GM19099 (cell line): ENCODE results near the gene FRRS1L.

Source experiments
- POLR2A ChIP-seq: IDR thresholded peaks from 3 replicates; pipeline ENCODE4 v1.6.1; 2011; ENCODE audit warnings: low read depth; ENCODE audit not compliant: insufficient read length; ENCODE audit errors: extremely low read depth

FRRS1L gene

DNA sequence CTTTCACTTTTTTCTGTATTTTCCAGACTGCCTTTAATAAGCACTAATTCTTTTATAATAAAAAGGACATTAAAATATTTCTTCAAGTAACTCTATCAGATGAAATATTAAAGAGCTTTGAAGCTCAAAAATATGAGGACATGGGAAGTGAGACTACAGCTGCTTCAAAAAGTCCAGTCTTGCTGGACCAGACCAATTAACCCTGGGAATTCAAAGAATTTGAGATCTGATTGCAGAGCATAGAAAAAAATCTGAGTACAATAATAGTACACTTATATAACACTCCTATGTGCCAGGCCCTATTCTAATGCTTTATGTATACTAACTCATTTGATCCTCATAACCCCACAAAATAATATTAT lies 57.1 kb downstream of the FRRS1L start:
- no peak for TF ChIP-seq POLR2A

GRCh38 chr9:109108318-109108717 lies 58.7 kb downstream of the FRRS1L start:
- TF ChIP-seq POLR2A = no peak

- no peak for TF ChIP-seq POLR2A
Measured at GRCh38 chr9:109107402-109108240, 59.4 kb downstream of the FRRS1L start.

DNA sequence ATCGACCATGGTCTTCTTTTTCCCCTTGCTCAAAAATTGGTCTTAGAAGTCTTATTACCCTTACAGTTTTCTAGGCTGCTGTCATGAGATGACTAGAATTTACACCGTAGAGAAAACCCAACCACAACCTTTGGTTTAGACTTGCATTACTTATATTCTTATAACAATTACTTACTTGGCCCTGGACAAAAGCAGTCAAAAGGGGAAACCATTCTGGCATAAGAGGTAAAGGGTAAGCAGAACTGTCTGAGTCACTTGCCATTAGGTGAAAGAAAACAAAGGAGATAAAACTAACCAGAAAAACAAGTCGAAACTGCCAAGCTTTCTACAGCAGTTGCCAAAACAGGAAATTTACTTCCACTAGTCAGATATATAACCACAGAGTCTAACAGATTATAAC lies 65.2 kb downstream of the FRRS1L start:
- TF ChIP-seq POLR2A = no peak

- TF ChIP-seq POLR2A = no peak
Measured at GRCh38 chr9:109101202-109101595, 65.8 kb downstream of the FRRS1L start.

DNA sequence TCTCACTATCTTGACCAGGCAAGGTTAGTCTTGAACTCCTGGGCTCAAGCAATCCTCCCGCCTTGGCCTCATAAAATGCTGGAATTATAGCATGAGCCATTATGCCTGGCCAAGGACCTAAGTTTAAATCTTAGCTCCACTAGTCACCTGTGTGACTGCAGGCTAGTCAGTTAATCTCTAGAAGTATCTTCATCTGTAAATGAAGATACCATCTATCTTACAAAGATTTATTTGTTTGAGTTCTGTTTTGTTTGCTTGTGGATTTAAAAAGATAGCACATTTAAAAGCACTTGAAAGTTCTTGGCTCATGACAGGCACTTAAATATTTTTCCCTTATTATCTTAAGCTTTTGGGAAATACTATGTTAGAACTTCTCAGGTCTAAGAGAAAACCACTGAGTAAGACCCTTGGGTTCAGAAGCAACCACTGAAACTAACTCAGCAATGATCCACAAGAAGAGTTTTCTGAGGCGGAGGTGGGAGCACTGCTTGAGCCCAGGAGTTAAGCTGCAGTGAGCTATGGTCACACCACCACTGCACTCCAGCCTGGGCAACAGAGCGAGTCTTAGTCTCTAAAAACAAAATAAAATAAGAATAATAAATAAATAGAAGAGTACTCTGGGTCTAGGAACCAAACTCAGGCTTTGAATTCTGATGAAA lies 66.4 kb downstream of the FRRS1L start:
- no peak for TF ChIP-seq POLR2A

DNA sequence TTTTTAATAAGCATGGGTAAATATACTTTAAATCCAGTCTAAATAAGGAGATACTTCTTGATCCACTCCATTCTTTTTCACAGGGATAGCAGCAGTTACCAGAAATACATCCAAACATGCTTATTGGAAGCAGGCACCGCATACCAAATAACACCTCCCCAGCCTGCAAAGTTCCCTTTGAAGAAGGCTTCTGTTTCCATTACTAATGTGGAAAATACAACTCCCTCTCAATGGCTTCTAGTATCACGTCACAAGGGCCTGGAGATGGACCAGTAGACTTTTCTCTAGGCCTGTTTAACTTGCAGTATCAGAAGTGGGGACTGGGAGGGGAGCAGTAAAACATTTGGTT lies 68.1 kb downstream of the FRRS1L start:
- TF ChIP-seq POLR2A = no peak

DNA sequence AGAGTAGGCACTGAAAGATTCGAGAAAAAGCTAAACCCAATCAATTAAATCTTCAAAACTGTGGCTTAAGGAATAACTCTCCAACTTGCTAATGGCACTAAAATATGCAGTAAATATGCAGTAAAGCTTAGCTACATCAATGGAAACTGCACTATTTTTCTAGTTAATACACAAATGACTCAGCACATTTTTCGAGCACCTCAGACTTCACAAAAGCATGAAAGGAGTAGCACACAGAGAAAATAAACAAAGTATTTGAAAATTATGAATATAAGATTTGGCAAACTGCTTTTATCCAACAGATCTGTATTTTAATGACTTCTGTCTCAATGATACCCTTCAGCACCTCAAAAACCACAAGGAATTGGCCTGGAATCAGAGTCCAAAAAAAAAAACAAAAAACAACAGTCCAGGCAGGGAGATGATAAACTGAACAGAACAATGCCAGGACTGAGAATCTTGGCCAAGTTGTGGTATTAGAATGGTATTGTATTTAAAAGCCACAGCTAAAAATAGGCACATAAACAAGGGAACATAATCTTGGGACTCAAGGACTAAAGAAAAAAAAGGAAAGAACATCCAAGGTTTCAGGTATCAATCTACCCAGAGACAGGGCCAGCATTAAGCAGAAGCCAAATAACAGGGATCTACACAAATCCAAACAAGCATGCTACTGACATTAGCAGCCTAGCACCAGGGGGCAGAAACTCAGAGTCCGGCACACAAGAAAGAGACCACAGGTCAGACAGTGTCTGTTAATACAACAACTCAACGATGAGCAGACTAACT lies 68.7 kb downstream of the FRRS1L start:
- TF ChIP-seq POLR2A = no peak

DNA sequence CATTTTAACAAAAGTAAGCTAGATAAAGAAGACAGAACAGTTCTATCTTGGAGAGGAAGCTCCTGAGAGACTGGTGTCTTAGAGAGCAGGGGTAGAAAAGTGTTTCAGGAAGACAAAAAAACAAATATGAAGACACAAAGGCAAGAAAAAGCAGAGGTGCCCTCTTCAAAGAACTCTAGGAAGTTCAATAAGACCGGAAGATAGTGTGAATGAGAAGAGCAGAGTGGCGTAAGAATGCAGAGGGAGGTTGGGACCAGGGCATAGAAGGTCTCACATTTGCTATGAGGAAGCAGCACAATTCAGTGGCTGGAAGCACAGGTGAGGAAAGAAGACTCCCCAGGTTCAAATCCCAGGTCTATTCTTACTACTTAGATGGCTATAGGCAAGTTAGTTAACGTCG lies 69.9 kb downstream of the FRRS1L start:
- TF ChIP-seq POLR2A = no peak

GRCh38 chr9:109095321-109095720 lies 71.7 kb downstream of the FRRS1L start:
- no peak for TF ChIP-seq POLR2A

DNA sequence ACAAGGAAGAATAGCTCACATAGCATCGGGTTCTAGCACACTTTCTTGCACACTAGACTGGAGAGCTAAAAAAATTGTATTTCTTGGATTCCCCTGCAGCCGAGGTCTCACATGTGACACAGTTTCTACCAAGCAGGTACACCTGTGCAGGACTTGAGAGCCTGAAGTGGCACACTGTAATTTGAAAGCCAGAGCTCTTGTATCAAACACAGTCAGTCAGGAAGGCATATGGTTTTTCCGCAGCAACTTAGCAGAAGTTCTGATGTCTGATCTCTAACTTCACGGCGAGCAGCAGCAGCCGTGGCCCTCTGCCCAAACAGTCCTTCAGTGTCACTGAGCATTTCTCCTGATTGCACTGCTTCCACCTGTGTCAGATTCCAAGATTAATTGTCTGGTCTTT lies 72.8 kb downstream of the FRRS1L start:
- no peak for TF ChIP-seq POLR2A

- TF ChIP-seq POLR2A = no peak
Measured at GRCh38 chr9:109092587-109092986, 74.5 kb downstream of the FRRS1L start.

- TF ChIP-seq POLR2A = no peak
Measured at GRCh38 chr9:109092051-109092580, 74.9 kb downstream of the FRRS1L start.

DNA sequence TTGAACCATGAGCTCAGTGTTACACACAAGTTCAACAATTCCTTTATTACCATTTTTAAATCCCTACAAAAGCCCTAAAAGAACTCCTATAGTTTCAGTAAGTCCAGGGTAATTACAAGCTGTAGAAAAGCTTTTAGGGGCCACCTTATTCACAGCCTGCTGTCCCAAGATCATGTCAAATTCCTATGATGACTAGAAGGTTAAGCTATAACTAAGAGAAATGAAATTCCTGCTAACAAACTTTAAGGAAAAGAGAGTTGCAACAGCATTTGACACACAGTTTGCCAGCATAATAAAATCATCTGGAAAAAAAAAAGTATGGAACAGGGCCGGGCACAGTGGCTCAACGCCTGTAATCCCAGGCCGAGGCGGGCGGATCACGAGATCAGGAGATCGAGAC lies 78.8 kb downstream of the FRRS1L start:
- TF ChIP-seq POLR2A = no peak

DNA sequence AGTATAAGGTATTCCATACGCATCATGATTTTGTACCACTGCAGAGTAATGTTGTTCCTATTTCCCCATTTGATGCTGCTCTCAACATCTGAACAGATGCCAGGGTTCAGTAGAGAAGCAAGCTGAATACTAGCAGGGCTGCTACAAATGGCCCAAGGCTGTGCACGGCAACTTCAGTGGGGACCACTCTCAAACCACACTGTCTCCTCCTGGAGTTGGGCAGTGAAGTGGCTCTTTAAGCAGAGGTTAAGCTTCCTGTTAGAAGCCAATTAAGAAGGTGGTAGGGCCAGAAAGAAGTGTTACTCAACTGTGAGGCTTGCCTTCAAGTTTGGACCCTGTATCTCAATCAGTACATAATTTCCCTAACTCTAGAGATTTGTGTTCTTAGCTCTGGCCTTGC lies 79.3 kb downstream of the FRRS1L start:
- no peak for TF ChIP-seq POLR2A
